SJCRH30 (cell line): ENCODE measurements around the gene RGS17. TPM values are rescaled to one million over a fixed set of nuclear protein-coding genes. Genes with fewer than 3 reads are reported as not detected.
A peak's percentile ranks its signal among the peaks of the same experiment; 100 is the strongest.

Source experiments
- DNase-seq, 2 experiments: peaks; one replicate each; pipeline ENCODE4 v3.0.0-alpha.2; 2015 to 2020
- H3K27ac ChIP-seq: fragments of 250-450 bp; sonication (Bioruptor Pico); 2 replicates; pipeline ENCODE4 v1.5.1; 2020; ENCODE audit warnings: mild to moderate bottlenecking, moderate library complexity
- H3K27me3 ChIP-seq: fragments of 250-450 bp; sonication (Bioruptor Pico); 2 replicates; pipeline ENCODE4 v1.5.1; 2020; ENCODE audit warnings: mild to moderate bottlenecking, moderate library complexity
- H3K36me3 ChIP-seq: fragments of 250-450 bp; sonication (Bioruptor Pico); 2 replicates; pipeline ENCODE4 v1.5.1; 2020; ENCODE audit warnings: mild to moderate bottlenecking, moderate library complexity
- H3K4me1 ChIP-seq: fragments of 250-450 bp; sonication (Bioruptor Pico); 2 replicates; pipeline ENCODE4 v1.5.1; 2020; ENCODE audit warnings: mild to moderate bottlenecking, moderate library complexity
- H3K4me3 ChIP-seq: fragments of 250-450 bp; sonication (Bioruptor Pico); 2 replicates; pipeline ENCODE4 v1.5.1; 2020; ENCODE audit warnings: mild to moderate bottlenecking, moderate library complexity
- H3K9me3 ChIP-seq: fragments of 250-450 bp; sonication (Bioruptor Pico); replicated peaks from 2 replicates; pipeline ENCODE4 v1.5.1; 2020; ENCODE audit warnings: mild to moderate bottlenecking, moderate library complexity
- total RNA-seq: library from RNA; depleted of rRNA; stranded (reverse); fragments of >200 nt; shearing (Covaris generic); gene quantifications from 2 replicates; pipeline ENCODE4 v1.2.3, GENCODE V29; 2014

Gene RGS17
- total RNA-seq, 1 experiment from 2014 or later: 15.5 TPM

- H3K9me3 ChIP-seq: no peaks in the 10 kb centered on the region
- DNase-seq: peak in 1 of 2 experiments; percentile 44
- peaks cover 4% of the 10 kb centered on the region for H3K4me1 ChIP-seq
- H3K36me3 ChIP-seq: peaks cover 40% of the 10 kb centered on the region
- no peaks in the 10 kb centered on the region for H3K27me3 ChIP-seq
- peak overlapping the region; percentile 95 for H3K27ac ChIP-seq
- H3K4me3 ChIP-seq: peak overlapping the region; percentile 92
Measured at GRCh38 chr6:152984513-152984872, 146.6 kb downstream of the RGS17 start.

- Histone ChIP-seq H3K4me3 (peak overlapping the region; percentile 92), H3K27me3 (no peaks in the 10 kb centered on the region), H3K27ac (peak overlapping the region; percentile 95), H3K36me3 (peaks cover 46% of the 10 kb centered on the region), H3K9me3 (no peaks in the 10 kb centered on the region), H3K4me1 (peaks cover 7% of the 10 kb centered on the region)
- DNase-seq: peak; percentile 54 to 64
Measured at GRCh38 chr6:152983637-152984512, 147.2 kb downstream of the RGS17 start.

- Histone ChIP-seq H3K9me3 (no peaks in the 10 kb centered on the region), H3K4me1 (peaks cover 7% of the 10 kb centered on the region), H3K36me3 (peaks cover 52% of the 10 kb centered on the region), H3K27ac (peak within 1 kb of the TSS; percentile 95), H3K27me3 (no peaks in the 10 kb centered on the region), H3K4me3 (peak within 1 kb of the TSS; percentile 92)
- peak; percentile 97 to 98 for DNase-seq
Measured at GRCh38 chr6:152982904-152983636, 148.0 kb downstream of the RGS17 start, which contains the start of gene FBXO5. Gene FBXO5 (minus strand): TSS chr6:152983041. CDS start chr6:152982959, 82 bp downstream.

GRCh38 chr6:152981989-152982903 lies 148.8 kb downstream of the RGS17 start:
- H3K27me3 ChIP-seq: no peaks in the 10 kb centered on the region
- H3K36me3 ChIP-seq: peaks cover 60% of the 10 kb centered on the region
- peak overlapping the region; percentile 92 for H3K4me3 ChIP-seq
- peak overlapping the region; percentile 95 for H3K27ac ChIP-seq
- peak; percentile 61 to 64 for DNase-seq
- H3K4me1 ChIP-seq: peaks cover 10% of the 10 kb centered on the region
- H3K9me3 ChIP-seq: no peaks in the 10 kb centered on the region

GRCh38 chr6:152981219-152981618 lies 149.9 kb downstream of the RGS17 start:
- Histone ChIP-seq H3K27me3 (no peaks in the 10 kb centered on the region), H3K27ac (peak overlapping the region; percentile 95; the same call in 1 of the 2 replicates), H3K4me3 (peak overlapping the region; percentile 92), H3K36me3 (peaks cover 60% of the 10 kb centered on the region), H3K4me1 (peaks cover 10% of the 10 kb centered on the region), H3K9me3 (no peaks in the 10 kb centered on the region)
- no peak for DNase-seq

GRCh38 chr6:152980656-152981055 lies 150.4 kb downstream of the RGS17 start:
- H3K27me3 ChIP-seq: no peaks in the 10 kb centered on the region
- no peaks in the 10 kb centered on the region for H3K9me3 ChIP-seq
- H3K4me1 ChIP-seq: peaks cover 10% of the 10 kb centered on the region
- DNase-seq: no peak
- no peak overlapping the region; the same call in 1 of the 2 replicates for H3K27ac ChIP-seq
- peaks cover 62% of the 10 kb centered on the region for H3K36me3 ChIP-seq
- peak overlapping the region; percentile 92 for H3K4me3 ChIP-seq

- Histone ChIP-seq H3K27ac (no peak overlapping the region), H3K4me3 (no peak overlapping the region), H3K36me3 (peaks cover 73% of the 10 kb centered on the region), H3K4me1 (peaks cover 10% of the 10 kb centered on the region), H3K27me3 (no peaks in the 10 kb centered on the region), H3K9me3 (no peaks in the 10 kb centered on the region)
- no peak for DNase-seq
Measured at GRCh38 chr6:152979116-152979515, 152.0 kb downstream of the RGS17 start.

- Histone ChIP-seq H3K27ac (no peak overlapping the region), H3K27me3 (no peaks in the 10 kb centered on the region), H3K36me3 (peaks cover 83% of the 10 kb centered on the region), H3K9me3 (no peaks in the 10 kb centered on the region), H3K4me3 (no peak overlapping the region), H3K4me1 (peaks cover 10% of the 10 kb centered on the region)
- DNase-seq: no peak
Measured at GRCh38 chr6:152978058-152978457, 153.0 kb downstream of the RGS17 start.

GRCh38 chr6:152977556-152977955 lies 153.5 kb downstream of the RGS17 start:
- H3K9me3 ChIP-seq: no peaks in the 10 kb centered on the region
- no peaks in the 10 kb centered on the region for H3K27me3 ChIP-seq

GRCh38 chr6:152976749-152977148 lies 154.3 kb downstream of the RGS17 start:
- DNase-seq: no peak
- H3K9me3 ChIP-seq: no peaks in the 10 kb centered on the region
- H3K27ac ChIP-seq: no peak overlapping the region
- peaks cover 10% of the 10 kb centered on the region for H3K4me1 ChIP-seq
- no peaks in the 10 kb centered on the region for H3K27me3 ChIP-seq
- H3K4me3 ChIP-seq: no peak overlapping the region
- H3K36me3 ChIP-seq: peaks cover 94% of the 10 kb centered on the region

More at GRCh38 chr6:152977556-152977955, 153.5 kb downstream of the RGS17 start:
- H3K4me3 ChIP-seq: no peak overlapping the region
- DNase-seq: no peak
- H3K36me3 ChIP-seq: peaks cover 88% of the 10 kb centered on the region
- H3K4me1 ChIP-seq: peaks cover 10% of the 10 kb centered on the region
- H3K27ac ChIP-seq: no peak overlapping the region

- peaks cover 94% of the 10 kb centered on the region for H3K36me3 ChIP-seq
- H3K4me1 ChIP-seq: peaks cover 10% of the 10 kb centered on the region
- no peaks in the 10 kb centered on the region for H3K27me3 ChIP-seq
- H3K27ac ChIP-seq: no peak overlapping the region
- H3K9me3 ChIP-seq: no peaks in the 10 kb centered on the region
- H3K4me3 ChIP-seq: no peak overlapping the region
- DNase-seq: no peak
Measured at GRCh38 chr6:152975204-152975915, 155.7 kb downstream of the RGS17 start.

GRCh38 chr6:152973916-152974315 lies 157.2 kb downstream of the RGS17 start:
- Histone ChIP-seq H3K27me3 (no peaks in the 10 kb centered on the region), H3K4me3 (no peak overlapping the region), H3K36me3 (peaks cover 97% of the 10 kb centered on the region), H3K9me3 (peaks cover 7% of the 10 kb centered on the region; the same call in 1 of the 2 replicates), H3K27ac (no peak overlapping the region), H3K4me1 (0 out of 2 replicates have a peak, but pooled peaks cover 3% of the 10 kb centered on the region)
- no peak for DNase-seq

- DNase-seq: no peak
- H3K36me3 ChIP-seq: peaks cover 59% of the 10 kb centered on the region
- no peaks in the 10 kb centered on the region for H3K27me3 ChIP-seq
- H3K4me3 ChIP-seq: no peak overlapping the region
- H3K9me3 ChIP-seq: peaks cover 7% of the 10 kb centered on the region; the same call in 1 of the 2 replicates
- H3K4me1 ChIP-seq: no peaks in the 10 kb centered on the region
- H3K27ac ChIP-seq: no peak overlapping the region
Measured at GRCh38 chr6:152969688-152970418, 161.2 kb downstream of the RGS17 start.
